Hepatocyte (in vitro differentiated cells): ENCODE measurements around the gene TMEM182. TPM values are rescaled to one million over a fixed set of nuclear protein-coding genes. Genes with fewer than 3 reads are reported as not detected.

ENCODE experiments used
- DNase-seq: peaks from one replicate; pipeline ENCODE4 v3.0.0-alpha.2; 2016; ENCODE audit warnings: low spot score
- H2AFZ ChIP-seq: fragments of 200-600 bp; sonication (generic); 2 replicates; pipeline ENCODE4 v1.6.0; 2016; ENCODE audit warnings: antibody characterized with exemption, mild to moderate bottlenecking
- H3K27ac ChIP-seq: fragments of 200-600 bp; sonication (generic); 2 replicates; pipeline ENCODE4 v1.5.1; 2016; ENCODE audit warnings: mild to moderate bottlenecking
- H3K27me3 ChIP-seq: fragments of 200-600 bp; sonication (generic); 2 replicates; pipeline ENCODE4 v1.6.1; 2016
- H3K36me3 ChIP-seq: fragments of 200-600 bp; sonication (generic); replicated peaks from 2 replicates; pipeline ENCODE4 v1.5.1; 2016; ENCODE audit warnings: low read depth; ENCODE audit not compliant: insufficient read depth
- H3K4me1 ChIP-seq: fragments of 200-600 bp; sonication (generic); 2 replicates; pipeline ENCODE4 v1.5.1; 2016; ENCODE audit warnings: mild to moderate bottlenecking, moderate library complexity; ENCODE audit not compliant: insufficient read depth
- H3K4me2 ChIP-seq: fragments of 200-600 bp; sonication (generic); 2 replicates; pipeline ENCODE4 v1.6.0; 2016
- H3K4me3 ChIP-seq: fragments of 200-600 bp; sonication (generic); 2 replicates; pipeline ENCODE4 v1.5.1; 2016; ENCODE audit warnings: mild to moderate bottlenecking
- H3K79me2 ChIP-seq: fragments of 200-600 bp; sonication (generic); 2 replicates; pipeline ENCODE4 v1.6.0; 2017; ENCODE audit warnings: mild to moderate bottlenecking
- H3K9me2 ChIP-seq: fragments of 200-600 bp; sonication (generic); replicated peaks from 2 replicates; pipeline ENCODE4 v1.6.0; 2017; ENCODE audit warnings: mild to moderate bottlenecking; ENCODE audit not compliant: insufficient read depth
- H3K9me3 ChIP-seq: fragments of 200-600 bp; sonication (generic); 2 replicates; pipeline ENCODE4 v1.5.1; 2016; ENCODE audit warnings: low read depth, mild to moderate bottlenecking
- H4K20me1 ChIP-seq: fragments of 200-600 bp; sonication (generic); 2 replicates; pipeline ENCODE4 v1.6.0; 2016; ENCODE audit warnings: mild to moderate bottlenecking; ENCODE audit not compliant: insufficient read depth, poor library complexity, severe bottlenecking
- EZH2 ChIP-seq: fragments of 200-600 bp; sonication (generic); IDR thresholded peaks from 2 replicates; pipeline ENCODE4 v1.6.1; 2016; ENCODE audit warnings: antibody characterized with exemption, mild to moderate bottlenecking, borderline replicate concordance
- EZH2phosphoT487 ChIP-seq: fragments of 200-600 bp; sonication (generic); IDR thresholded peaks from one replicate; pipeline ENCODE4 v1.6.1; 2018; ENCODE audit warnings: antibody characterized with exemption, mild to moderate bottlenecking, low read depth, moderate library complexity; ENCODE audit not compliant: unreplicated experiment, severe bottlenecking
- WGBS: methylation state at CpG from one replicate; pipeline ENCODE4 v1.1.6; 2016; ENCODE audit warnings: low lambda C conversion rate; ENCODE audit errors: missing lambda C conversion rate; 5-methylcytosine and 5-hydroxymethylcytosine counted together
- polyA plus RNA-seq: library from polyadenylated mRNA; unstranded; fragments of >200 nt; fragmentation: Nextera tagmentation; extraction: Ambion mirVana; gene quantifications from 2 replicates; pipeline ENCODE4 v1.2.1, GENCODE V29; 2016
- total RNA-seq: library from RNA; depleted of rRNA; stranded (reverse); fragments of >200 nt; gene quantifications from 2 replicates; pipeline ENCODE4 v1.2.3, GENCODE V29; 2014
- TF ChIP-seq, protein P1 (sequence below): fragments of 200-600 bp; sonication (generic); IDR thresholded peaks from 2 replicates; pipeline ENCODE4 v1.5.1; 2016; ENCODE audit warnings: antibody characterized with exemption, mild to moderate bottlenecking; ENCODE audit not compliant: poor library complexity

TMEM182 gene
- total and polyA plus RNA-seq, 2 experiments from 2014 or later: 3.3 to 5.1 TPM

DNA sequence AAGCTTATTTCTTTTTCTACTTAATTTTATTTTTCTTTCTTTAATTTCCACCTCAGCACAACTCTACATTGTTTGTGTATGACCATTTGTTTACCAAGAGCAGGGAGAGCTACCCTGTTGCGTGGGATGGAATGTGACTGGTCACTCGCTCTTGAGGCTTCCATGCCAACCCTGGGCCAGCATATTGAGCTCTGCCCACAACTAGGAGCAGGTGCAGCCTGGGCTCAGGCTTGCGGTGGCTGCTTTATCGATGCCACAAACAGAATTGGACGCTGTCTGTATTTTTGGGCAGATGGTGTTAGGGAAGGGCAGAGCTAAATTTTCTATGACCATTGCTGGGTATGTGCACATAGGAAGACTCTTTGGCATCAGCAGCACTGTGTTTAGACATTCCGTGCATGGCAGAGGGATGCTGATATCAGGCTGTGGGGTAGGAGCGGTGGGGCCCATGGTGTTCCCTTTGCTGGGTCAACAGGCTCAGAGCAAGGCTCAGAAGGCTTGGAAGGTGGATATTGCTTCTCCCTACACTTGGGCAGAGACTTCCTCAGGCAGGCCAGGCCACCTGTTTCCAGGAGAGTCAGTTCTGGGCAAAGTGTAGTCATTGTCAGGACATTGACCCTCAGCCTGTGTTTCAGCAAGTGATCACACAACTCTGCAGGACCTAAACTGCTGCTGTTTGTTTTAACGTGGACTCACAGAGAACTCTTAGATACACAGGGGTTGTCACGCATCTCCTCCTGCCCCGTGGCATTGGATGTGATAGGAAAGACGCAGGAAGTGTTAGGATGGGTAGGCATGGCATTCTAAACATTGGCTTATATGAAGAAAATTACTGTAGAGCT lies 40.2 kb downstream of the TMEM182 start:
- no peak for DNase-seq
- H3K4me1 ChIP-seq: no peaks in the 10 kb centered on the region
- 98% methylated on average over 11 of the region's 11 CpGs for WGBS
- H3K9me2 ChIP-seq: no peaks in the 10 kb centered on the region
- H4K20me1 ChIP-seq: no peaks in the 10 kb centered on the region
- H3K27ac ChIP-seq: no peak overlapping the region
- H3K4me2 ChIP-seq: no peak overlapping the region
- H2AFZ ChIP-seq: no peak overlapping the region
- no peaks in the 10 kb centered on the region for H3K36me3 ChIP-seq
- H3K4me3 ChIP-seq: no peak overlapping the region
- no peaks in the 10 kb centered on the region for H3K27me3 ChIP-seq
- peaks cover 14% of the 10 kb centered on the region for H3K9me3 ChIP-seq
- TF ChIP-seq, protein P1, sequence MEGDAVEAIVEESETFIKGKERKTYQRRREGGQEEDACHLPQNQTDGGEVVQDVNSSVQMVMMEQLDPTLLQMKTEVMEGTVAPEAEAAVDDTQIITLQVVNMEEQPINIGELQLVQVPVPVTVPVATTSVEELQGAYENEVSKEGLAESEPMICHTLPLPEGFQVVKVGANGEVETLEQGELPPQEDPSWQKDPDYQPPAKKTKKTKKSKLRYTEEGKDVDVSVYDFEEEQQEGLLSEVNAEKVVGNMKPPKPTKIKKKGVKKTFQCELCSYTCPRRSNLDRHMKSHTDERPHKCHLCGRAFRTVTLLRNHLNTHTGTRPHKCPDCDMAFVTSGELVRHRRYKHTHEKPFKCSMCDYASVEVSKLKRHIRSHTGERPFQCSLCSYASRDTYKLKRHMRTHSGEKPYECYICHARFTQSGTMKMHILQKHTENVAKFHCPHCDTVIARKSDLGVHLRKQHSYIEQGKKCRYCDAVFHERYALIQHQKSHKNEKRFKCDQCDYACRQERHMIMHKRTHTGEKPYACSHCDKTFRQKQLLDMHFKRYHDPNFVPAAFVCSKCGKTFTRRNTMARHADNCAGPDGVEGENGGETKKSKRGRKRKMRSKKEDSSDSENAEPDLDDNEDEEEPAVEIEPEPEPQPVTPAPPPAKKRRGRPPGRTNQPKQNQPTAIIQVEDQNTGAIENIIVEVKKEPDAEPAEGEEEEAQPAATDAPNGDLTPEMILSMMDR: no peak
- no peak for TF ChIP-seq EZH2phosphoT487
- no peak for TF ChIP-seq EZH2
- H3K79me2 ChIP-seq: no peaks in the 10 kb centered on the region

GRCh38 chr2:102803041-102803896 lies 41.4 kb downstream of the TMEM182 start:
- H2AFZ ChIP-seq: no peak overlapping the region
- H3K36me3 ChIP-seq: no peaks in the 10 kb centered on the region
- no peak for DNase-seq
- peaks cover 14% of the 10 kb centered on the region for H3K9me3 ChIP-seq
- TF ChIP-seq EZH2 (no peak), EZH2phosphoT487 (no peak)
- TF ChIP-seq, protein P1: no peak
- H3K4me2 ChIP-seq: no peak overlapping the region
- H3K4me1 ChIP-seq: no peaks in the 10 kb centered on the region
- 77% methylated on average over 13 of the region's 13 CpGs for WGBS
- no peak overlapping the region for H3K4me3 ChIP-seq
- H3K79me2 ChIP-seq: no peaks in the 10 kb centered on the region
- H3K9me2 ChIP-seq: no peaks in the 10 kb centered on the region
- no peaks in the 10 kb centered on the region for H3K27me3 ChIP-seq
- H4K20me1 ChIP-seq: no peaks in the 10 kb centered on the region
- no peak overlapping the region for H3K27ac ChIP-seq

DNA sequence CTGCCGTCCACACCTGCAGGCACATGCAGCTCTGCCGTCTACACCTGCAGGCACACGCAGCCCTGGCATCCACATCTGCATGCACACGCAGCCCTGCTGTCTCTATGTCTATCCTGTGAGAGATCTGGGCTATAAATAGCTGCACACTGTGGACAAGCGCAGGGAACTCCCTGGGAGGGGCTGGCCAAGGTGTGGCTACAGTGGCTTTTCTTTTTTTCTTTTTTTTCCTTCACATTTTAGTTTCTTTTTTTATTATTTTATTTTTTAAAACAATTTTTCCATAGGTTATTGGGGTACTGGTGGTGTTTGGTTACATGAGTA lies 42.0 kb downstream of the TMEM182 start:
- H4K20me1 ChIP-seq: no peaks in the 10 kb centered on the region
- H3K27ac ChIP-seq: no peak overlapping the region
- WGBS: 90% methylated on average over 5 of the region's 5 CpGs
- no peak for DNase-seq
- H3K9me2 ChIP-seq: no peaks in the 10 kb centered on the region
- no peak overlapping the region for H3K4me2 ChIP-seq
- TF ChIP-seq EZH2phosphoT487 (no peak), EZH2 (no peak)
- TF ChIP-seq, protein P1: no peak
- no peak overlapping the region for H2AFZ ChIP-seq
- no peaks in the 10 kb centered on the region for H3K27me3 ChIP-seq
- H3K4me1 ChIP-seq: no peaks in the 10 kb centered on the region
- H3K36me3 ChIP-seq: no peaks in the 10 kb centered on the region
- H3K9me3 ChIP-seq: peaks cover 14% of the 10 kb centered on the region
- H3K79me2 ChIP-seq: no peaks in the 10 kb centered on the region
- H3K4me3 ChIP-seq: no peak overlapping the region
